Loucy (cell line): ENCODE data around the gene NRP1.

ENCODE experiments used
- EZH2phosphoT487 ChIP-seq: fragments of 200-600 bp; IDR thresholded peaks from 2 replicates; pipeline ENCODE4 v1.6.1; 2018; ENCODE audit warnings: antibody characterized with exemption, mild to moderate bottlenecking, moderate library complexity, borderline replicate concordance
- TF ChIP-seq, protein P1 (sequence below): fragments of 200-600 bp; sonication (generic); conservative IDR thresholded peaks from 2 replicates; pipeline ENCODE4 v1.5.1; 2014; ENCODE audit warnings: mild to moderate bottlenecking, antibody characterized with exemption, low read length

DNA sequence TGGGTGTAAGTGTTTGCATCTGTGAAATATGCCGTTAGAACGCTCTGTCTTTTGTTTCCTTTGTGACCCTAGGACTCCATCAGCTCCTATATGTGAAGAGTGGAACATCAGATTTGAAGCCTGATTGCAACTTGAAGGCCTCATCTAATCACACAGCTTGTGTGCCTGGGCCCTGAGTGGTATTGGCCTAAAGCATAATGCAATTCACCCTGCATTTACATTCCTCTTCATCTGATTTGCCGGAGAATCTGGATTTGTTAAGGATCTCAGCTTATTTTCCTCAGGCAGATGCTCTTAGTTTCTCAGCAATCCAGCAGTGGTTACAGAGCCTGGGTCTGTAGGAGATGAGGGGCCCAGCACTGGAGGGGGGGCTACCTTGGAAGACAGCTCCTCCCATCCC, 193.2 kb downstream of the NRP1 start:
- TF ChIP-seq, protein P1, sequence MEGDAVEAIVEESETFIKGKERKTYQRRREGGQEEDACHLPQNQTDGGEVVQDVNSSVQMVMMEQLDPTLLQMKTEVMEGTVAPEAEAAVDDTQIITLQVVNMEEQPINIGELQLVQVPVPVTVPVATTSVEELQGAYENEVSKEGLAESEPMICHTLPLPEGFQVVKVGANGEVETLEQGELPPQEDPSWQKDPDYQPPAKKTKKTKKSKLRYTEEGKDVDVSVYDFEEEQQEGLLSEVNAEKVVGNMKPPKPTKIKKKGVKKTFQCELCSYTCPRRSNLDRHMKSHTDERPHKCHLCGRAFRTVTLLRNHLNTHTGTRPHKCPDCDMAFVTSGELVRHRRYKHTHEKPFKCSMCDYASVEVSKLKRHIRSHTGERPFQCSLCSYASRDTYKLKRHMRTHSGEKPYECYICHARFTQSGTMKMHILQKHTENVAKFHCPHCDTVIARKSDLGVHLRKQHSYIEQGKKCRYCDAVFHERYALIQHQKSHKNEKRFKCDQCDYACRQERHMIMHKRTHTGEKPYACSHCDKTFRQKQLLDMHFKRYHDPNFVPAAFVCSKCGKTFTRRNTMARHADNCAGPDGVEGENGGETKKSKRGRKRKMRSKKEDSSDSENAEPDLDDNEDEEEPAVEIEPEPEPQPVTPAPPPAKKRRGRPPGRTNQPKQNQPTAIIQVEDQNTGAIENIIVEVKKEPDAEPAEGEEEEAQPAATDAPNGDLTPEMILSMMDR: no peak
- TF ChIP-seq EZH2phosphoT487: no peak
